GM06990 (cell line): ENCODE measurements around the gene MYL12A.

Experiments
- DNase-seq: peaks from one replicate; pipeline ENCODE4 v3.0.0-alpha.2; 2011; ENCODE audit not compliant: insufficient read length; ENCODE audit errors: extremely low read depth
- H3K27me3 ChIP-seq: replicated peaks from 2 replicates; pipeline ENCODE4 v1.6.0; 2011; ENCODE audit warnings: low read length; ENCODE audit not compliant: control insufficient read depth, insufficient read depth
- H3K36me3 ChIP-seq: 2 replicates; pipeline ENCODE4 v1.5.1; 2011; ENCODE audit warnings: low read length; ENCODE audit not compliant: control insufficient read depth, insufficient read depth
- H3K4me3 ChIP-seq: replicated peaks from 2 replicates; pipeline ENCODE4 v1.5.1; 2011; ENCODE audit warnings: low read depth, mild to moderate bottlenecking, control low read depth, low read length
- TF ChIP-seq, protein P1 (sequence below): IDR thresholded peaks from 2 replicates; pipeline ENCODE4 v1.5.1; 2011; ENCODE audit warnings: low read length, control low read depth, mild to moderate bottlenecking, inconsistent platforms; ENCODE audit not compliant: insufficient read depth, poor library complexity, severe bottlenecking

The MYL12A gene

GRCh38 chr18:3305354-3305762 lies 57.8 kb downstream of the MYL12A start:
- H3K4me3 ChIP-seq = no peak overlapping the region
- H3K36me3 ChIP-seq = no peaks in the 10 kb centered on the region
- no peaks in the 10 kb centered on the region for H3K27me3 ChIP-seq
- TF ChIP-seq, protein P1, sequence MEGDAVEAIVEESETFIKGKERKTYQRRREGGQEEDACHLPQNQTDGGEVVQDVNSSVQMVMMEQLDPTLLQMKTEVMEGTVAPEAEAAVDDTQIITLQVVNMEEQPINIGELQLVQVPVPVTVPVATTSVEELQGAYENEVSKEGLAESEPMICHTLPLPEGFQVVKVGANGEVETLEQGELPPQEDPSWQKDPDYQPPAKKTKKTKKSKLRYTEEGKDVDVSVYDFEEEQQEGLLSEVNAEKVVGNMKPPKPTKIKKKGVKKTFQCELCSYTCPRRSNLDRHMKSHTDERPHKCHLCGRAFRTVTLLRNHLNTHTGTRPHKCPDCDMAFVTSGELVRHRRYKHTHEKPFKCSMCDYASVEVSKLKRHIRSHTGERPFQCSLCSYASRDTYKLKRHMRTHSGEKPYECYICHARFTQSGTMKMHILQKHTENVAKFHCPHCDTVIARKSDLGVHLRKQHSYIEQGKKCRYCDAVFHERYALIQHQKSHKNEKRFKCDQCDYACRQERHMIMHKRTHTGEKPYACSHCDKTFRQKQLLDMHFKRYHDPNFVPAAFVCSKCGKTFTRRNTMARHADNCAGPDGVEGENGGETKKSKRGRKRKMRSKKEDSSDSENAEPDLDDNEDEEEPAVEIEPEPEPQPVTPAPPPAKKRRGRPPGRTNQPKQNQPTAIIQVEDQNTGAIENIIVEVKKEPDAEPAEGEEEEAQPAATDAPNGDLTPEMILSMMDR = no peak
- DNase-seq = no peak
